MM.1S (cell line): Measurements from ENCODE around the gene PCNX3.

Experiments
- DNase-seq: peaks from one replicate; pipeline ENCODE4 v3.0.0-alpha.2; 2015
- H2AFZ ChIP-seq: fragments of 300-600 bp; sonication (generic); 2 replicates; pipeline ENCODE4 v1.6.0; 2016; ENCODE audit warnings: antibody characterized with exemption, low read length
- H3F3A ChIP-seq: fragments of 300-600 bp; sonication (generic); 2 replicates; pipeline ENCODE4 v1.6.1; 2016; ENCODE audit warnings: mild to moderate bottlenecking, antibody characterized with exemption, low read length, moderate library complexity, mixed read lengths; ENCODE audit not compliant: insufficient read depth
- H3K27ac ChIP-seq: fragments of 300-600 bp; sonication (generic); 2 replicates; pipeline ENCODE4 v1.5.1; 2016; ENCODE audit warnings: mild to moderate bottlenecking, low read length
- H3K27me3 ChIP-seq: fragments of 300-600 bp; sonication (generic); replicated peaks from 2 replicates; pipeline ENCODE4 v1.6.0; 2016; ENCODE audit warnings: low read length; ENCODE audit not compliant: insufficient read depth
- H3K36me3 ChIP-seq: fragments of 300-600 bp; sonication (generic); replicated peaks from 2 replicates; pipeline ENCODE4 v1.6.1; 2016; ENCODE audit warnings: mild to moderate bottlenecking, low read length, mixed read lengths; ENCODE audit not compliant: insufficient read depth
- H3K4me1 ChIP-seq: fragments of 300-600 bp; sonication (generic); 2 replicates; pipeline ENCODE4 v1.6.1; 2016; ENCODE audit warnings: low read length, mixed read lengths
- H3K4me2 ChIP-seq: fragments of 300-600 bp; sonication (generic); 2 replicates; pipeline ENCODE4 v1.6.0; 2016; ENCODE audit warnings: low read depth, low read length
- H3K4me3 ChIP-seq: fragments of 300-600 bp; sonication (generic); 2 replicates; pipeline ENCODE4 v1.5.1; 2016; ENCODE audit warnings: low read length, mixed read lengths
- H3K79me2 ChIP-seq: fragments of 300-600 bp; sonication (generic); 2 replicates; pipeline ENCODE4 v1.6.1; 2016; ENCODE audit warnings: mixed run types, low read length, mixed read lengths
- H3K9ac ChIP-seq: fragments of 300-600 bp; sonication (generic); 2 replicates; pipeline ENCODE4 v1.6.1; 2016; ENCODE audit warnings: low read length, mixed read lengths
- H3K9me2 ChIP-seq: fragments of 300-600 bp; sonication (generic); replicated peaks from 2 replicates; pipeline ENCODE4 v1.6.1; 2016; ENCODE audit warnings: mild to moderate bottlenecking, low read length, mixed read lengths; ENCODE audit not compliant: insufficient read depth
- H3K9me3 ChIP-seq: fragments of 300-600 bp; sonication (generic); replicated peaks from 2 replicates; pipeline ENCODE4 v1.6.1; 2016; ENCODE audit warnings: mild to moderate bottlenecking, low read length, mixed read lengths; ENCODE audit not compliant: insufficient read depth
- H4K20me1 ChIP-seq: fragments of 300-600 bp; sonication (generic); 2 replicates; pipeline ENCODE4 v1.6.1; 2016; ENCODE audit warnings: mild to moderate bottlenecking, low read length, moderate library complexity, mixed read lengths; ENCODE audit not compliant: insufficient read depth
- EZH2 ChIP-seq: fragments of 300-600 bp; sonication (generic); optimal IDR thresholded peaks from 2 replicates; pipeline ENCODE3; 2017; ENCODE audit warnings: low read depth, mild to moderate bottlenecking, antibody characterized with exemption, low read length, mixed read lengths
- EZH2phosphoT487 ChIP-seq: fragments of 300-600 bp; sonication (generic); IDR thresholded peaks from 2 replicates; pipeline ENCODE4 v1.6.1; 2018; ENCODE audit warnings: antibody characterized with exemption, low read length
- TF ChIP-seq, protein P1 (sequence below): fragments of 300-600 bp; sonication (generic); IDR thresholded peaks from 2 replicates; pipeline ENCODE4 v1.5.1; 2016; ENCODE audit warnings: antibody characterized with exemption, low read length, mixed read lengths

Gene PCNX3

DNA sequence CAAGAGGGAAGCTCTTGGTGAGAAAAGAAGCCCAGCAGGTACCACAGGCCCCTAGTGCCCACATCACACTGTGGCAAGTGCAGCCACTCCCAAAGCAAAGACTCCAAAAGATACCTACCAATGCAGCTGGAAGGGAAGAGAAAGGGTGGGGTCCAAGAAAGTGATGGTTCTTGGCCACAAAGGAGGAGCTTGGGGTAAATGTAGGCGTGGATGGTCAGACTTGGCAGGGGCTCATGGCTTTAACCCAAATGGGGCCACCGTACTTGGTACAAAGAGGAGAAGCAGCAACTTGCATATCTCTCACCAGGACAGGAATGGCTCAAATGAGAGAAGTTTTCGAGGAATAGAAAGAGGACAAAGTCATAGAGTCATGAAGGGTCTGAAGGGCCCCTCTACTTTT is 6.3 kb upstream of the PCNX3 start:
- Histone ChIP-seq H3K27ac (no peak overlapping the region), H3K9ac (no peak overlapping the region), H2AFZ (no peak overlapping the region), H4K20me1 (no peaks in the 10 kb centered on the region), H3K27me3 (no peaks in the 10 kb centered on the region), H3K4me2 (no peak overlapping the region), H3K79me2 (peaks cover 52% of the 10 kb centered on the region), H3K4me1 (peaks cover 6% of the 10 kb centered on the region; the same call in 1 of the 2 replicates), H3K36me3 (no peaks in the 10 kb centered on the region), H3K9me2 (no peaks in the 10 kb centered on the region), H3K4me3 (no peak overlapping the region), H3F3A (0 out of 2 replicates have a peak, but pooled peaks cover 1% of the 10 kb centered on the region), H3K9me3 (no peaks in the 10 kb centered on the region)
- no peak for TF ChIP-seq EZH2phosphoT487
- no peak for TF ChIP-seq EZH2
- TF ChIP-seq, protein P1, sequence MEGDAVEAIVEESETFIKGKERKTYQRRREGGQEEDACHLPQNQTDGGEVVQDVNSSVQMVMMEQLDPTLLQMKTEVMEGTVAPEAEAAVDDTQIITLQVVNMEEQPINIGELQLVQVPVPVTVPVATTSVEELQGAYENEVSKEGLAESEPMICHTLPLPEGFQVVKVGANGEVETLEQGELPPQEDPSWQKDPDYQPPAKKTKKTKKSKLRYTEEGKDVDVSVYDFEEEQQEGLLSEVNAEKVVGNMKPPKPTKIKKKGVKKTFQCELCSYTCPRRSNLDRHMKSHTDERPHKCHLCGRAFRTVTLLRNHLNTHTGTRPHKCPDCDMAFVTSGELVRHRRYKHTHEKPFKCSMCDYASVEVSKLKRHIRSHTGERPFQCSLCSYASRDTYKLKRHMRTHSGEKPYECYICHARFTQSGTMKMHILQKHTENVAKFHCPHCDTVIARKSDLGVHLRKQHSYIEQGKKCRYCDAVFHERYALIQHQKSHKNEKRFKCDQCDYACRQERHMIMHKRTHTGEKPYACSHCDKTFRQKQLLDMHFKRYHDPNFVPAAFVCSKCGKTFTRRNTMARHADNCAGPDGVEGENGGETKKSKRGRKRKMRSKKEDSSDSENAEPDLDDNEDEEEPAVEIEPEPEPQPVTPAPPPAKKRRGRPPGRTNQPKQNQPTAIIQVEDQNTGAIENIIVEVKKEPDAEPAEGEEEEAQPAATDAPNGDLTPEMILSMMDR = no peak
- no peak for DNase-seq

DNA sequence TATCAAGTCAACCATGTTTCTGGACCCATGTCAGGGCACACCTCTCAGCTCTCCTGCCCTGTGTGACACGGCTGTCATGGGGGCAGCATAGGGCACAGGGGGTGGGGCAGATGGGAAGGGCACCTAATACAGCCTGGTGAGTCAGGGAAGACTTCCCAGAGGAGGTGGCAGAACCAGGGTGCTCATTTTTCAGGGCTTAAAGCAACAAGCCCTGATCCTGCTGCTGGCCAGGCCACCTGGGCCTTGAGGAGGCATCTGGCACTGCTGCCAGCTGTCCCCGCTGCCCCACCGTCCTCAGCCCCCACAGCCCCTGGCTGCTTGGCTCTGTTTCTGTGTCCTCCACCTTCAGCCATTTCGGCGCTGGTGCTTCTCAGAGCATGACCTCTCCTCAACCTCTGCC is 5.9 kb upstream of the PCNX3 start:
- Histone ChIP-seq H4K20me1 (no peaks in the 10 kb centered on the region), H3K4me3 (no peak overlapping the region), H3K27ac (no peak overlapping the region), H3F3A (0 out of 2 replicates have a peak, but pooled peaks cover 5% of the 10 kb centered on the region), H3K9me2 (no peaks in the 10 kb centered on the region), H2AFZ (no peak overlapping the region), H3K9ac (no peak overlapping the region), H3K9me3 (no peaks in the 10 kb centered on the region), H3K4me1 (peaks cover 6% of the 10 kb centered on the region; the same call in 1 of the 2 replicates), H3K27me3 (no peaks in the 10 kb centered on the region), H3K4me2 (no peak overlapping the region), H3K79me2 (peaks cover 56% of the 10 kb centered on the region), H3K36me3 (no peaks in the 10 kb centered on the region)
- TF ChIP-seq EZH2phosphoT487 = no peak
- TF ChIP-seq, protein P1 = no peak
- TF ChIP-seq EZH2 = no peak
- DNase-seq = no peak

DNA sequence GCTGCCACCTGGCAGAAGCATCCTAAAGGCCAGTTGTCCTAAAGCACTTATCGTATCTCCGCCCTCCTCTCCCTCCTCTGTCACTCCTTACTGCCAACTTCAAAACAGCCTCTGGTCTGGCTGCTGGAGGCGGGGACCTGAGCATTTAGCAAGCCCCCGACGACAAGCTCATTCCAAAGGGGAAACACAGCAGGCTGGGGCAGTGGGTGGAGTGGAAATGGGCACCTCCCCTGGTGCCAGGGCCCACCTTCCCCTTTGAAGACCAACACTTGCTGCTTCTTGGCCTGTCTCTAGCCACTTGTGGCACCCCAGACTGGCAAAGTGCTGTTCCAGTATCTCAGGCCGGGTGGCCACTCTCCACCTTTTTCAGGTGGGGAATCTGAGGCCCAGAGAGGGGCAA is 5.2 kb upstream of the PCNX3 start:
- H3K4me3 ChIP-seq = no peak overlapping the region
- H3F3A ChIP-seq = 0 out of 2 replicates have a peak, but pooled peaks cover 5% of the 10 kb centered on the region
- H4K20me1 ChIP-seq = no peaks in the 10 kb centered on the region
- no peak overlapping the region for H3K27ac ChIP-seq
- no peaks in the 10 kb centered on the region for H3K9me3 ChIP-seq
- peaks cover 56% of the 10 kb centered on the region for H3K79me2 ChIP-seq
- no peaks in the 10 kb centered on the region for H3K36me3 ChIP-seq
- no peak overlapping the region for H3K9ac ChIP-seq
- H3K4me2 ChIP-seq = no peak overlapping the region
- no peak for DNase-seq
- peaks cover 6% of the 10 kb centered on the region; the same call in 1 of the 2 replicates for H3K4me1 ChIP-seq
- H2AFZ ChIP-seq = no peak overlapping the region
- TF ChIP-seq EZH2phosphoT487 (no peak), EZH2 (no peak)
- H3K27me3 ChIP-seq = no peaks in the 10 kb centered on the region
- no peaks in the 10 kb centered on the region for H3K9me2 ChIP-seq

DNA sequence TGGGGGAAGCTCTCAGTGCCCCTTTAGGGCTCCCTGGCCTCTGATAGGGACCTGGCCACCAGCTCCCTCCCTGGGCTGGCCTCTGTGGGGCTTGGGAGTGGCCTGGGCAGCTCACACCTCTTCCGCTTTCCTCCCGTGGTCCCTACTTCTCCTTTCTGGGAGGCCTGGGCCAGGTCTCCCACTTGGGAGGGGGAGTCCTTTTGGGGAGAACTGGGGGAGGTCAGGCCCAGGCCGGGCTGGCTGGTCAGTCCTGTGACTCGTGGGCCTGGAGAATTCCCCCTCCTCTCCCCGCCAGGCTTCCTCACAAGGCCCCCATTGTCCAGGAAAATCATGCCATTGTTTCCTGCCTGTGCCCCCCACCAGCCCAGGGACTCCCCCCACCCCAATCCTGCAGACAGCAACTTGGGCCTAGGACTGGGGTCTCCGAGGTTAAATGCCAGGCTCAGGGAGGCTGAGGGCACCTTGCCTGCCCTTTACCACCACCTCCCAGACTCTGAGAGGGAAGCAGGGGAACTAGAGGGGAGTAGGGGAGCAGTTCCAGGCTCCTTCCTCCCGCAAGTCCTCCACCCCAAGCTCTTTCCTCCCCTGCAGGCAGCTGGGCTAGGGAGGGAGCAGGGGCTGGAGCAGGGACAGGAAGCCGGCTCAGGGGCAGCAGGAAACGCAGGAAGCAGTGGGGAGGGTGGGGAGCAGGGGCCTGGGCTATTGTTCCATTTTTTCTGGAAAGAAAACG is 4.4 kb upstream of the PCNX3 start:
- Histone ChIP-seq H3K27ac (no peak overlapping the region), H4K20me1 (no peaks in the 10 kb centered on the region), H2AFZ (no peak overlapping the region), H3F3A (0 out of 2 replicates have a peak, but pooled peaks cover 5% of the 10 kb centered on the region), H3K9ac (no peak overlapping the region), H3K27me3 (no peaks in the 10 kb centered on the region), H3K79me2 (peaks cover 61% of the 10 kb centered on the region), H3K4me3 (no peak overlapping the region), H3K36me3 (no peaks in the 10 kb centered on the region), H3K9me2 (no peaks in the 10 kb centered on the region), H3K9me3 (no peaks in the 10 kb centered on the region), H3K4me2 (no peak overlapping the region), H3K4me1 (peaks cover 6% of the 10 kb centered on the region; the same call in 1 of the 2 replicates)
- TF ChIP-seq EZH2 (no peak), EZH2phosphoT487 (no peak)
- TF ChIP-seq, protein P1 = no peak
- no peak for DNase-seq
